GM12874 (cell line): ENCODE measurements around the gene NPRL2.

Experiments used
- TF ChIP-seq, protein P1 (sequence below): IDR thresholded peaks from 2 replicates; pipeline ENCODE4 v1.5.1; 2011; ENCODE audit warnings: low read depth, mild to moderate bottlenecking, control low read depth, low read length, moderate library complexity; ENCODE audit not compliant: insufficient read depth

NPRL2 gene

GRCh38 chr3:50330330-50330729, 20.2 kb downstream of the NPRL2 start:
- TF ChIP-seq, protein P1, sequence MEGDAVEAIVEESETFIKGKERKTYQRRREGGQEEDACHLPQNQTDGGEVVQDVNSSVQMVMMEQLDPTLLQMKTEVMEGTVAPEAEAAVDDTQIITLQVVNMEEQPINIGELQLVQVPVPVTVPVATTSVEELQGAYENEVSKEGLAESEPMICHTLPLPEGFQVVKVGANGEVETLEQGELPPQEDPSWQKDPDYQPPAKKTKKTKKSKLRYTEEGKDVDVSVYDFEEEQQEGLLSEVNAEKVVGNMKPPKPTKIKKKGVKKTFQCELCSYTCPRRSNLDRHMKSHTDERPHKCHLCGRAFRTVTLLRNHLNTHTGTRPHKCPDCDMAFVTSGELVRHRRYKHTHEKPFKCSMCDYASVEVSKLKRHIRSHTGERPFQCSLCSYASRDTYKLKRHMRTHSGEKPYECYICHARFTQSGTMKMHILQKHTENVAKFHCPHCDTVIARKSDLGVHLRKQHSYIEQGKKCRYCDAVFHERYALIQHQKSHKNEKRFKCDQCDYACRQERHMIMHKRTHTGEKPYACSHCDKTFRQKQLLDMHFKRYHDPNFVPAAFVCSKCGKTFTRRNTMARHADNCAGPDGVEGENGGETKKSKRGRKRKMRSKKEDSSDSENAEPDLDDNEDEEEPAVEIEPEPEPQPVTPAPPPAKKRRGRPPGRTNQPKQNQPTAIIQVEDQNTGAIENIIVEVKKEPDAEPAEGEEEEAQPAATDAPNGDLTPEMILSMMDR, result no peak

- TF ChIP-seq, protein P1, result no peak
Measured at GRCh38 chr3:50327943-50328691, 22.5 kb downstream of the NPRL2 start, which contains the start of gene TUSC2. Gene TUSC2 (minus strand): TSS chr3:50328223. CDS start chr3:50328099, 124 bp downstream.

DNA sequence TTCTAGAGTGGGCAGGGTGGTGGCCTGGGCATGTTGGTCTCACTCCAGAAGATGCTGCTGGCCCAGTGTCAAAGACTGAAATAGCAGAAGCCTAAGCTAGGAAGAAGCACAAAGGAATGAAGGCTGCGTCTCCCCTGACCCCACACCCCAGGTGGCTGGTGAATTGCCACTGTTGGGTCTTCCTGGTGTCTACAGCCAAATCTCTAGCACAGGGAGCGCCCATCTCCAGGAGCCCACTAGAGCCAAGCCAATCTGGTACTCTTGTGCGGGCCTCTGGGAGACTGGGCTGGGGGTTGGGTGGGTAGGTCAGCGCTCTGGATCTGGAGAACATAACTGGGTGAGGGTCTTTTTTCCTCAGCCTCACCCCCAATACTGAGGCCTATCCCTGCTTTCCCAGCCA, 23.4 kb downstream of the NPRL2 start:
- TF ChIP-seq, protein P1, result no peak

GRCh38 chr3:50326182-50326541, 24.4 kb downstream of the NPRL2 start:
- TF ChIP-seq, protein P1, result no peak

DNA sequence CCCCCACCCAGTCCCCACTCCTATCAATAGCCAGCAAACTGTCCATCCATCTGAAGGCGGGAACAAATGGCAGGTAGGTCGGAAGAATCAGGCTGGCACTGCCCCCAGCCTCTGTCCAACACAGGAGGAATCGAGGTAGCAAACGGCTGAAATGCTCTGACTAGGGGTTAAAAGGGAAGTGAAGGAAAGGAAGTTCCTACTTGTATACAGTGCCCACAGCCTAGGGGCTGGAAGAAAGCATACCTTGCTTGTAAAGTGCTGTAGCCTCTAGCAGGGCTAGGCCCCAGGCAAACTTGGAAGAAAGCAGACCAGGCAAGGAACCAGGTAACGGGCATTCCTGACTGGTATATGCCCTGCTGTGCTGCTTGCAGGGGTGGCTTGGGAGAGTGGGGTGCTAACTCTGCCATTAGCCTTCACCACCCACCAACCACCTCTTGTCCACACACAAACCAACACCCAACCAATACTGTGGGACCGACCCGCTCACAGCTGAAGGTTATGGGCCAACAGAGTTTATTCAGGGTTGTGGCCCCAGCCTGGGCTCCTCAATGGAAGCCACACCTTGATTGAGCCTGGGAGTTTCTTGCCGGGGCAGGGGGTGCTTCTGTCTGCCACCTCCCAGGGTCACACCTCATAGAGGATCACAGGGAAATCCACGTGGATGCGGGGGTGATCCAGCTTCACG, 24.9 kb downstream of the NPRL2 start:
- TF ChIP-seq, protein P1, result no peak

GRCh38 chr3:50325113-50325480, 25.5 kb downstream of the NPRL2 start:
- TF ChIP-seq, protein P1, result no peak

DNA sequence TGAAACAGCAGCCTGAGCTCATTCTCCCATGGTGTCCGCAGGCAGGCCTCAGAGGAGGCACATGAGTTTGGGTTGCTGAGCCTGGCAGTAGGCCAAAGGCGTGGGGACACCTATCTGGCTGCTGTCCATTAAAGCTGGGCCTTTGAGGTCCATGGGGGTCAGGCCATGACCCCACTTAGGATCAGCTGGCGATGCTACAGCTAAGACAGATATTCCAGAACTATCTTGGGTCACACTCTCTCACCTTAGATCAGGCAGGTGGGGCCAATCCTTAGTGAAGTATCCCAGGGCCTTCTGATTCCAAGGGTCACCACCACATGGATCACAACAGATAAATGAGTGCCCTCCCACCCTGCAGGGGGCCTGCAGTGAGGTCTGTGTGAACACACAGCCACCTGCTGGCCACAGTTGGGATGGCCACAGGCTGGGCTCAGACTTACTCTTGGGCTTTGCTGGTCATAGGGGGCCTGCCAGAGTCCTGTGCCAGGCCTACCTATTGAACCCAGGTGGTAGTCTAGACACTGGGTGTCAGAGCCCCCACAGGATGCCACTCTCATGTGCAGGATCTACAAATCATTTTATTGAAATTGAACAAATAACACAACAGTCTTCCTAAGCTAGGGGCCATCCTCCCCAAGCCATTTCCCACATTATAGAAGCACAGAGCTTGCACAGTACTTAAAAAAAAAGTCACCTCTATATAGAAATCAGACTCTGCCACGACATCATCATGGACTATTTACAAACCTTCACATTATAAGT, 26.0 kb downstream of the NPRL2 start:
- TF ChIP-seq, protein P1, result peak; percentile 87
